Adipose tissue (tissue), 3 donors: ENCODE results near the gene ROR1. TPM values are rescaled to one million over a fixed set of nuclear protein-coding genes. Genes with fewer than 3 reads are reported as not detected.

Source experiments
- H3K27ac ChIP-seq: one replicate; pipeline ENCODE4 v1.5.1; 2013; ENCODE audit warnings: low read depth, low read length
- WGBS, 3 donors: extraction: QIAGEN DNeasy Blood & Tissue Kit; methylation state at CpG; one replicate each; pipeline ENCODE4 v1.1.7; 2013; 5-methylcytosine and 5-hydroxymethylcytosine counted together
- polyA plus RNA-seq, 3 donors: library from polyadenylated mRNA; stranded (reverse); fragments of 200-250 nt; gene quantifications; one replicate each; pipeline ENCODE4 v1.2.3, GENCODE V29; 2013
- donor health status: healthy with polysubstance abuse.
- donor health status: Bipolar disorder and iron deficiency.
- donor health status: healthy.

Gene ROR1
- polyA plus RNA-seq, 3 donors = 2.1 to 2.8 (median 2.1) TPM

- H3K27ac ChIP-seq = no peak overlapping the region
- WGBS, 3 donors = 77 to 88% (median 78%) methylated on average over 6 of the region's 6 CpGs
Measured at GRCh38 chr1:64110924-64111777, 337.3 kb downstream of the ROR1 start.

- WGBS, 3 donors = 64 to 81% (median 78%) methylated on average over 3 of the region's 3 CpGs
- H3K27ac ChIP-seq = no peak overlapping the region
Measured at GRCh38 chr1:64111787-64112186, 338.0 kb downstream of the ROR1 start.

- WGBS, 3 donors = 89 to 90% (median 90%) methylated on average over 2 of the region's 2 CpGs
- H3K27ac ChIP-seq = no peak overlapping the region
Measured at GRCh38 chr1:64112281-64112680, 338.5 kb downstream of the ROR1 start.

GRCh38 chr1:64114012-64114525 lies 340.3 kb downstream of the ROR1 start:
- WGBS, 3 donors = 83 to 86% (median 85%) methylated on average over 5 of the region's 5 CpGs
- H3K27ac ChIP-seq = no peak overlapping the region

- 38 to 79% (median 57%) methylated on average over 5 of the region's 5 CpGs for WGBS, 3 donors
Measured at GRCh38 chr1:64116537-64116936, 342.7 kb downstream of the ROR1 start.

GRCh38 chr1:64117492-64117891 lies 343.7 kb downstream of the ROR1 start:
- no peak overlapping the region for H3K27ac ChIP-seq
- 91 to 100% (median 93%) methylated on average over 1 of the region's 1 CpG for WGBS, 3 donors

More at GRCh38 chr1:64116537-64116936, 342.7 kb downstream of the ROR1 start:
- no peak overlapping the region for H3K27ac ChIP-seq

- 85 to 93% (median 87%) methylated on average over 1 of the region's 1 CpG for WGBS, 3 donors
- no peak overlapping the region for H3K27ac ChIP-seq
Measured at GRCh38 chr1:64121766-64122385, 348.1 kb downstream of the ROR1 start.

- 92 to 98% (median 95%) methylated on average over 3 of the region's 3 CpGs for WGBS, 3 donors
- H3K27ac ChIP-seq = no peak overlapping the region
Measured at GRCh38 chr1:64122588-64122987, 348.8 kb downstream of the ROR1 start.

- H3K27ac ChIP-seq = no peak overlapping the region
- WGBS, 3 donors = 76 to 83% (median 83%) methylated on average over 7 of the region's 7 CpGs
Measured at GRCh38 chr1:64124704-64125440, 351.1 kb downstream of the ROR1 start.

- H3K27ac ChIP-seq = no peak overlapping the region
- 56 to 82% (median 76%) methylated on average over 1 of the region's 1 CpG for WGBS, 3 donors
Measured at GRCh38 chr1:64126581-64126980, 352.8 kb downstream of the ROR1 start.

- H3K27ac ChIP-seq = no peak overlapping the region
- WGBS, 3 donors = 62 to 70% (median 64%) methylated on average over 3 of the region's 3 CpGs
Measured at GRCh38 chr1:64127297-64127696, 353.5 kb downstream of the ROR1 start.

- no peak overlapping the region for H3K27ac ChIP-seq
- WGBS, 3 donors = 65 to 76% (median 66%) methylated on average over 5 of the region's 5 CpGs
Measured at GRCh38 chr1:64129701-64130100, 355.9 kb downstream of the ROR1 start.

GRCh38 chr1:64131155-64131554 lies 357.3 kb downstream of the ROR1 start:
- WGBS, 3 donors = 60 to 88% (median 86%) methylated on average over 2 of the region's 2 CpGs
- no peak overlapping the region for H3K27ac ChIP-seq

- WGBS, 3 donors = 62 to 90% (median 66%) methylated on average over 5 of the region's 5 CpGs
- H3K27ac ChIP-seq = no peak overlapping the region
Measured at GRCh38 chr1:64133036-64133435, 359.2 kb downstream of the ROR1 start.

GRCh38 chr1:64135462-64136223 lies 361.8 kb downstream of the ROR1 start:
- WGBS, 3 donors = 88 to 89% (median 89%) methylated on average over 3 of the region's 3 CpGs
- H3K27ac ChIP-seq = no peak overlapping the region

- H3K27ac ChIP-seq = no peak overlapping the region
- WGBS, 3 donors = 79 to 86% (median 86%) methylated on average over 5 of the region's 5 CpGs
Measured at GRCh38 chr1:64136296-64136695, 362.5 kb downstream of the ROR1 start.

GRCh38 chr1:64136752-64137411 lies 363.1 kb downstream of the ROR1 start:
- 35 to 40% (median 39%) methylated on average over 7 of the region's 7 CpGs for WGBS, 3 donors
- H3K27ac ChIP-seq = no peak overlapping the region

- 23 to 49% (median 41%) methylated on average over 4 of the region's 4 CpGs for WGBS, 3 donors
- no peak overlapping the region for H3K27ac ChIP-seq
Measured at GRCh38 chr1:64137412-64137803, 363.6 kb downstream of the ROR1 start.
